GM23248 (cell line): ENCODE data around the gene TMEM184B. TPM values are rescaled to one million over a fixed set of nuclear protein-coding genes. Genes with fewer than 3 reads are reported as not detected.
A peak's percentile ranks its signal among the peaks of the same experiment; 100 is the strongest.

Experiments used
- DNase-seq: peaks from one replicate; pipeline ENCODE4 v3.0.0-alpha.2; 2015
- H2AFZ ChIP-seq: fragments of 200-600 bp; sonication (generic); 2 replicates; pipeline ENCODE4 v1.6.1; 2016; ENCODE audit warnings: antibody characterized with exemption
- H3F3A ChIP-seq: fragments of 200-600 bp; sonication (generic); 2 replicates; pipeline ENCODE4 v1.6.1; 2016; ENCODE audit warnings: mild to moderate bottlenecking, antibody characterized with exemption, mixed run types; ENCODE audit not compliant: insufficient read depth
- H3K27ac ChIP-seq: fragments of 200-600 bp; sonication (generic); 2 replicates; pipeline ENCODE4 v1.5.1; 2016; ENCODE audit warnings: mild to moderate bottlenecking
- H3K27me3 ChIP-seq: fragments of 200-600 bp; sonication (generic); replicated peaks from 2 replicates; pipeline ENCODE4 v1.6.1; 2016; ENCODE audit warnings: mild to moderate bottlenecking; ENCODE audit not compliant: insufficient read depth
- H3K36me3 ChIP-seq: fragments of 200-600 bp; sonication (generic); 2 replicates; pipeline ENCODE4 v1.6.1; 2016; ENCODE audit warnings: low read depth, mild to moderate bottlenecking
- H3K4me1 ChIP-seq: fragments of 200-600 bp; sonication (generic); 2 replicates; pipeline ENCODE4 v1.6.1; 2016; ENCODE audit warnings: mild to moderate bottlenecking; ENCODE audit not compliant: insufficient read depth
- H3K4me2 ChIP-seq: fragments of 200-600 bp; sonication (generic); one replicate; pipeline ENCODE4 v1.6.1; 2016; ENCODE audit warnings: mild to moderate bottlenecking; ENCODE audit not compliant: unreplicated experiment
- H3K4me3 ChIP-seq: fragments of 200-600 bp; sonication (generic); 2 replicates; pipeline ENCODE4 v1.5.1; 2016; ENCODE audit warnings: mild to moderate bottlenecking
- H3K79me2 ChIP-seq: fragments of 200-600 bp; sonication (generic); 2 replicates; pipeline ENCODE4 v1.6.1; 2016; ENCODE audit warnings: mild to moderate bottlenecking; ENCODE audit not compliant: insufficient read depth
- H3K9ac ChIP-seq: fragments of 200-600 bp; sonication (generic); 2 replicates; pipeline ENCODE4 v1.6.1; 2016; ENCODE audit warnings: mild to moderate bottlenecking
- H3K9me2 ChIP-seq: fragments of 200-600 bp; sonication (generic); 2 replicates; pipeline ENCODE4 v1.6.1; 2016; ENCODE audit warnings: mixed run types, mild to moderate bottlenecking, moderate library complexity; ENCODE audit not compliant: insufficient read depth
- H3K9me3 ChIP-seq: fragments of 200-600 bp; sonication (generic); one replicate; pipeline ENCODE4 v1.6.1; 2017; ENCODE audit warnings: low read depth
- H4K20me1 ChIP-seq: fragments of 200-600 bp; sonication (generic); 2 replicates; pipeline ENCODE4 v1.6.0; 2016; ENCODE audit not compliant: insufficient read depth
- EZH2 ChIP-seq: fragments of 200-600 bp; sonication (generic); IDR thresholded peaks from 2 replicates; pipeline ENCODE4 v1.6.1; 2018; ENCODE audit warnings: antibody characterized with exemption, mild to moderate bottlenecking; ENCODE audit not compliant: insufficient read depth, poor library complexity, severe bottlenecking
- EZH2phosphoT487 ChIP-seq: fragments of 200-600 bp; sonication (generic); IDR thresholded peaks from 2 replicates; pipeline ENCODE4 v1.6.1; 2018; ENCODE audit warnings: antibody characterized with exemption, moderate library complexity, mild to moderate bottlenecking, low read depth; ENCODE audit not compliant: insufficient read depth
- WGBS, 2 experiments: methylation state at CpG; one replicate each; pipeline ENCODE4 v1.1.6; 2015 to 2017; ENCODE audit warnings: low lambda C conversion rate in 2 of 2, low coverage in 1 of 2; ENCODE audit errors: missing lambda C conversion rate in 2 of 2; 5-methylcytosine and 5-hydroxymethylcytosine counted together
- in situ Hi-C: fragments of 300-500 bp; cut with MboI; formaldehyde crosslinking; loops from 2 replicates; pipeline ENCODE4 v1.15.0; 2020
- polyA plus RNA-seq: library from polyadenylated mRNA; unstranded; fragments of >200 nt; fragmentation: Nextera tagmentation; extraction: Ambion mirVana; gene quantifications from 2 replicates; pipeline ENCODE4 v1.2.1, GENCODE V29; 2016
- total RNA-seq: library from RNA; depleted of rRNA; stranded (reverse); fragments of >200 nt; shearing (Covaris generic); gene quantifications from 2 replicates; pipeline ENCODE4 v1.2.3, GENCODE V29; 2014

Gene TMEM184B
- total and polyA plus RNA-seq, 2 experiments from 2014 or later: 83.7 to 91.0 TPM

GRCh38 chr22:38308791-38309498 is 36.1 kb upstream of the TMEM184B start:
- Histone ChIP-seq H3F3A (peaks cover 54% of the 10 kb centered on the region), H3K9me3 (no peaks in the 10 kb centered on the region), H4K20me1 (peaks cover 21% of the 10 kb centered on the region), H3K4me1 (peaks cover 67% of the 10 kb centered on the region), H3K9me2 (no peaks in the 10 kb centered on the region), H3K79me2 (peaks cover 100% of the 10 kb centered on the region), H3K9ac (no peak overlapping the region), H3K4me2 (no peak overlapping the region), H3K4me3 (no peak overlapping the region), H3K27me3 (no peaks in the 10 kb centered on the region), H2AFZ (no peak overlapping the region), H3K36me3 (peaks cover 14% of the 10 kb centered on the region; the same call in 1 of the 2 replicates), H3K27ac (no peak overlapping the region; the same call in 1 of the 2 replicates)
- in situ Hi-C loops: no loop called here
- DNase-seq: no peak
- no peak for TF ChIP-seq EZH2
- 76 to 77% methylated on average over 9 to 10 of the region's 10 CpGs for WGBS, 2 experiments

GRCh38 chr22:38305471-38306448 is 33.0 kb upstream of the TMEM184B start:
- Histone ChIP-seq H2AFZ (no peak overlapping the region), H3K9me2 (no peaks in the 10 kb centered on the region), H3K4me3 (no peak overlapping the region), H3K9me3 (no peaks in the 10 kb centered on the region), H3K4me2 (peak overlapping the region; percentile 29), H3F3A (peaks cover 31% of the 10 kb centered on the region), H3K27me3 (no peaks in the 10 kb centered on the region), H3K79me2 (peaks cover 100% of the 10 kb centered on the region), H3K9ac (peak overlapping the region; percentile 28; the same call in 1 of the 2 replicates), H3K4me1 (peaks cover 42% of the 10 kb centered on the region), H3K27ac (peak overlapping the region; percentile 61), H4K20me1 (peaks cover 22% of the 10 kb centered on the region), H3K36me3 (peaks cover 18% of the 10 kb centered on the region; the same call in 1 of the 2 replicates)
- 38 to 44% methylated on average over 16 of the region's 16 CpGs for WGBS, 2 experiments
- in situ Hi-C loops: no loop called here
- no peak for TF ChIP-seq EZH2phosphoT487
- TF ChIP-seq EZH2: no peak
- DNase-seq: peak; percentile 58

- Histone ChIP-seq H3K9me3 (no peaks in the 10 kb centered on the region), H3K4me2 (no peak overlapping the region), H3K4me1 (peaks cover 30% of the 10 kb centered on the region), H3K27me3 (no peaks in the 10 kb centered on the region), H3K9me2 (no peaks in the 10 kb centered on the region), H3K36me3 (peaks cover 28% of the 10 kb centered on the region; the same call in 1 of the 2 replicates), H3K27ac (peak overlapping the region; percentile 22; the same call in 1 of the 2 replicates), H3K4me3 (no peak overlapping the region), H3F3A (peaks cover 24% of the 10 kb centered on the region), H2AFZ (no peak overlapping the region), H3K9ac (0 out of 2 replicates have a peak overlapping the region, but pooled peaks have one; percentile 3), H4K20me1 (peaks cover 16% of the 10 kb centered on the region), H3K79me2 (peaks cover 100% of the 10 kb centered on the region)
- in situ Hi-C loops: no loop called here
- DNase-seq: peak; percentile 70
- WGBS, 2 experiments: 60 to 65% methylated on average over 13 of the region's 13 CpGs
- TF ChIP-seq EZH2 (no peak), EZH2phosphoT487 (no peak)
Observed at GRCh38 chr22:38304526-38304925, 31.7 kb upstream of the TMEM184B start.

- peaks cover 20% of the 10 kb centered on the region for H3F3A ChIP-seq
- H4K20me1 ChIP-seq: peaks cover 16% of the 10 kb centered on the region
- H3K4me2 ChIP-seq: no peak overlapping the region
- H3K36me3 ChIP-seq: peaks cover 33% of the 10 kb centered on the region; the same call in 1 of the 2 replicates
- peak; percentile 32 for DNase-seq
- 77 to 78% methylated on average over 5 of the region's 5 CpGs for WGBS, 2 experiments
- no peak overlapping the region for H3K4me3 ChIP-seq
- H3K9ac ChIP-seq: peak overlapping the region; percentile 3; the same call in 1 of the 2 replicates
- TF ChIP-seq EZH2phosphoT487 (no peak), EZH2 (no peak)
- H2AFZ ChIP-seq: no peak overlapping the region
- no peaks in the 10 kb centered on the region for H3K9me2 ChIP-seq
- no peaks in the 10 kb centered on the region for H3K9me3 ChIP-seq
- H3K4me1 ChIP-seq: peaks cover 28% of the 10 kb centered on the region
- in situ Hi-C loops: no loop called here
- peak overlapping the region; percentile 22 for H3K27ac ChIP-seq
- H3K27me3 ChIP-seq: no peaks in the 10 kb centered on the region
- H3K79me2 ChIP-seq: peaks cover 100% of the 10 kb centered on the region
Observed at GRCh38 chr22:38303974-38304373, 31.2 kb upstream of the TMEM184B start.
